ENCODE data around the gene TESK1. TPM values are rescaled to one million over a fixed set of nuclear protein-coding genes. Genes with fewer than 3 reads are reported as not detected.

Gene TESK1
- total RNA-seq, 1 experiment from 2014 or later: 20.4 TPM

- DNase-seq (ENCODE audit: low spot score): no peak
- no peaks in the 10 kb centered on the region for H3K9me3 Mint-ChIP-seq
- no peak overlapping the region for H3K4me3 Mint-ChIP-seq
- H3K4me1 Mint-ChIP-seq: peaks cover 13% of the 10 kb centered on the region
- ChIA-PET CTCF (interaction anchor here (3.3 kb wide), 1 partner anchor 10 kb away, joined by 36 read pairs; no protein-coding TSS in a partner anchor), POLR2A (no interaction called here)
- H3K27ac Mint-ChIP-seq: no peak overlapping the region
- TF ChIP-seq ZNF423 (CRISPR knock-in tag; IDR thresholded peaks at IDR 0.05) (no peak), GTF2I (CRISPR knock-in tag; conservative IDR thresholded peaks at IDR 0.05) (no peak), SMAD4 (CRISPR knock-in tag; IDR thresholded peaks at IDR 0.05) (no peak), ATF6 (CRISPR knock-in tag; IDR thresholded peaks at IDR 0.05) (no peak), NR3C1 (CRISPR knock-in tag; conservative IDR thresholded peaks at IDR 0.05; ENCODE audit: low read depth) (no peak)
- ATAC-seq: no peak
- peaks cover 5% of the 10 kb centered on the region for H3K27me3 Mint-ChIP-seq (ENCODE audit: low read depth)
- no peaks in the 10 kb centered on the region for H3K36me3 Mint-ChIP-seq
Observed at GRCh38 chr9:35606726-35607125, 1.7 kb downstream of the TESK1 start.

- Mint-ChIP-seq H3K4me1 (peaks cover 11% of the 10 kb centered on the region), H3K27ac (no peak overlapping the region), H3K27me3 (ENCODE audit: low read depth) (peaks cover 5% of the 10 kb centered on the region), H3K4me3 (no peak overlapping the region), H3K9me3 (no peaks in the 10 kb centered on the region), H3K36me3 (no peaks in the 10 kb centered on the region)
- ChIA-PET CTCF (interaction anchor here (0.6 to 1.3 kb wide), 3 partner anchors 8 to 88 kb away, joined by 3 read pairs; no protein-coding TSS in a partner anchor), POLR2A (no interaction called here)
- ATAC-seq: no peak
- no peak for DNase-seq (ENCODE audit: low spot score)
- TF ChIP-seq AFF4 (CRISPR knock-in tag; IDR thresholded peaks at IDR 0.05; ENCODE audit: borderline replicate concordance) (no peak), AR (CRISPR knock-in tag; IDR thresholded peaks at IDR 0.05) (no peak), ETV6 (CRISPR knock-in tag; IDR thresholded peaks at IDR 0.05) (no peak), USF1 (CRISPR knock-in tag; IDR thresholded peaks at IDR 0.05) (no peak), GTF2I (CRISPR knock-in tag; conservative IDR thresholded peaks at IDR 0.05) (no peak), USF2 (CRISPR knock-in tag; IDR thresholded peaks at IDR 0.05) (no peak), ZNF532 (CRISPR knock-in tag; IDR thresholded peaks at IDR 0.05; ENCODE audit: borderline replicate concordance) (no peak), TCF7 (CRISPR knock-in tag; IDR thresholded peaks at IDR 0.05; ENCODE audit: low read depth) (no peak), STAT6 (CRISPR knock-in tag; conservative IDR thresholded peaks at IDR 0.05; ENCODE audit: low read depth) (no peak)
Observed at GRCh38 chr9:35608221-35608620, 3.2 kb downstream of the TESK1 start.
